K562 (cell line): ENCODE measurements around the gene CENPT. TPM values are rescaled to one million over a fixed set of nuclear protein-coding genes. Genes with fewer than 3 reads are reported as not detected.

Source experiments
- CLOCK ChIP-seq: fragments of 250-450 bp; sonication (Bioruptor Pico); IDR thresholded peaks from 2 replicates; pipeline ENCODE4 v1.4.0; 2020; ENCODE audit warnings: mild to moderate bottlenecking, moderate library complexity, borderline replicate concordance
- CREB5 ChIP-seq: fragments of 250-450 bp; sonication (Bioruptor Pico); IDR thresholded peaks from 2 replicates; pipeline ENCODE4 v1.5.0; 2020; ENCODE audit warnings: mild to moderate bottlenecking
- GATAD2A ChIP-seq: fragments of 450-650 bp; IDR thresholded peaks from 2 replicates; pipeline ENCODE4 v1.6.1; 2017
- NFYB ChIP-seq: IDR thresholded peaks from 2 replicates; pipeline ENCODE4 v1.6.1; 2011; ENCODE audit warnings: mild to moderate bottlenecking, moderate library complexity; ENCODE audit not compliant: insufficient read length; ENCODE audit errors: extremely low read depth
- PATZ1 ChIP-seq: fragments of 250-450 bp; sonication (Bioruptor Pico); IDR thresholded peaks from 2 replicates; pipeline ENCODE4 v1.5.0; 2020; ENCODE audit warnings: mild to moderate bottlenecking, borderline replicate concordance
- RAD21 ChIP-seq, 2 experiments: fragments of 250-450 bp in 1 of 2; fragments of 450-650 bp in 1 of 2; sonication (Bioruptor Pico) in 1 of 2; formaldehyde crosslinking in 1 of 2; IDR thresholded peaks in 1 of 2; conservative IDR thresholded peaks in 1 of 2; 2 replicates each; pipeline versions ENCODE4 v1.4.0 to v1.8.0; 2020 to 2022; ENCODE audit warnings: mild to moderate bottlenecking in 2 of 2, moderate library complexity in 1 of 2
- ZHX1 ChIP-seq: fragments of 150-350 bp; conservative IDR thresholded peaks from 2 replicates; pipeline ENCODE4 v1.6.1; 2014; ENCODE audit warnings: low read length
- ZNF175 ChIP-seq: fragments of 200-800 bp; sonication (Bioruptor generic); IDR thresholded peaks from 2 replicates; pipeline ENCODE4 v1.6.1; 2016; ENCODE audit warnings: low read depth, mild to moderate bottlenecking, missing genetic modification characterization, missing compliant biosample characterization
- ZNF445 ChIP-seq: fragments of 250-450 bp; sonication (Bioruptor Pico); IDR thresholded peaks from 2 replicates; pipeline ENCODE4 v1.4.0; 2020; ENCODE audit warnings: low read depth, mild to moderate bottlenecking, moderate library complexity
- ZNF766 ChIP-seq: fragments of 200-800 bp; sonication (Bioruptor generic); conservative IDR thresholded peaks from 2 replicates; pipeline ENCODE4 v1.6.1; 2016; ENCODE audit warnings: missing genetic modification characterization, missing compliant biosample characterization
- polyA plus RNA-seq, 8 experiments: library from polyadenylated mRNA; depleted of rRNA in 4 of 8; stranded (reverse) in 5 of 8; unstranded in 3 of 8; fragments of >200 nt; fragmentation: Nextera tagmentation in 2 of 8; fragmentation: Illumina TruSeq in 1 of 8; extraction: Ambion mirVana in 2 of 8; extraction: Trizol in 1 of 8; gene quantifications; 2 replicates each; pipeline versions ENCODE4 v1.2.1 to v1.2.3, GENCODE V29; 2011 to 2014; ENCODE audit warnings: inconsistent platforms in 1 of 8, missing spikeins in 1 of 8
- total RNA-seq, 7 experiments: library from RNA; depleted of rRNA in 6 of 7; stranded (reverse); fragments of >200 nt in 6 of 7; fragmentation: Illumina TruSeq in 2 of 7; extraction: Trizol in 2 of 7; gene quantifications; 2 replicates each; pipeline versions ENCODE4 v1.2.1 to v1.2.3, GENCODE V29; 2011 to 2021; ENCODE audit warnings: low replicate concordance in 1 of 7
- TF ChIP-seq, protein P1 (sequence below), 2 experiments: fragments of 250-450 bp in 1 of 2; fragments of 450-650 bp in 1 of 2; sonication (Bioruptor Pico) in 1 of 2; IDR thresholded peaks; 2 replicates each; pipeline versions ENCODE4 v1.6.1 to v1.8.0; 2016 to 2021; ENCODE audit warnings: mild to moderate bottlenecking in 2 of 2, moderate library complexity in 2 of 2, missing compliant biosample characterization in 1 of 2, missing genetic modification characterization in 1 of 2
- TF ChIP-seq, protein P2 (sequence below): fragments of 450-650 bp; IDR thresholded peaks from 2 replicates; pipeline ENCODE4 v1.7.1; 2018; ENCODE audit warnings: mild to moderate bottlenecking, low read depth; ENCODE audit not compliant: partially characterized antibody

CENPT gene
- total and polyA plus RNA-seq, 9 of the 15 experiments (the other 6 are each of a cell fraction or from before 2014, with no cell fraction given), result 3.6 to 94.2 (median 44.1) TPM

DNA sequence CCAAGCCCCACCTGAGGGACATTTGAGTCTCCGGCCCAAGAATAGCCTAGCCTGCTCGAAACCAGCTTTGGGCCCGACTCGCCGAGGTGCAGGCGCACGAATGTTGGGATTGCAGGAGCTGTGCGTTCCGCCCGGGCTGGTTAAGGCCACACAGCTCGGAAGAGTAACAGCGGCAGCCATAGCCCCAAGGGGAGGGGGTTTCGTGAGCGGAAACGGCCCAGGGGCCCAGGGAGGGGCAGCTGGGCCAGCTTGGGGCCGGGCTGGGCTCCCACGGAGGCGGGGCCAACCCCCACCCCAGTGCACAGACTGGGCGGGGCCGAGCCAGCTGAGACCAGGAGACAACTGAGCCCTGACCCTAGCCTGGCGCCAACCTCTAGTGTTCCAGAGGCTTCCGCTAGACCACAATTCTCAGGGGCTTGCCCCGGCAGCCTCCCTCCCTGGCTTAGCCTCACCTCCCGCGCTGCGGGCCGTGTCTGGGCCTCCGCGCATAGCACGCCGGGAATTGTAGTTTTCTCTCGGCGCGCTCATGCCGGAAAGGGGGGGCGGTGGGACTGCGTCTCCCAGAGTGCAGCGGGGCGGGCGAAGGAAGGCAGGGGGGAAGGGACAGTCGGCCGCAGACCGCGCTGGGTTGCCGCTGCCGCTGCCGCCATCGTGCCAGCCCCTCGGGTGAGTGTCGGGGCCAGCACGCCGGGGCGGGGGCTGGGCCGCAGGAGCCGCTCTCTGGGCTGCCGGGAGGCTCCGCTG, 1.0 kb downstream of the CENPT start, which contains the start of gene NUTF2 (continued):
- TF ChIP-seq CLOCK (CRISPR knock-in tag), result no peak
- no peak for TF ChIP-seq CREB5
- TF ChIP-seq ZHX1, result no peak
- TF ChIP-seq ZNF766, result peak; percentile 95
- TF ChIP-seq, protein P1, sequence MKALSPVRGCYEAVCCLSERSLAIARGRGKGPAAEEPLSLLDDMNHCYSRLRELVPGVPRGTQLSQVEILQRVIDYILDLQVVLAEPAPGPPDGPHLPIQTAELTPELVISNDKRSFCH (CRISPR knock-in tag; IDR thresholded peaks at IDR 0.05), result no peak
- TF ChIP-seq, protein P1 (tag; IDR thresholded peaks at IDR 0.05), result no peak
- no peak for TF ChIP-seq PATZ1 (CRISPR knock-in tag)
- no peak for TF ChIP-seq GATAD2A
- TF ChIP-seq ZNF175 (CRISPR knock-in tag), result peak; percentile 78; the same call in 1 of the 2 replicates
- TF ChIP-seq, protein P2, sequence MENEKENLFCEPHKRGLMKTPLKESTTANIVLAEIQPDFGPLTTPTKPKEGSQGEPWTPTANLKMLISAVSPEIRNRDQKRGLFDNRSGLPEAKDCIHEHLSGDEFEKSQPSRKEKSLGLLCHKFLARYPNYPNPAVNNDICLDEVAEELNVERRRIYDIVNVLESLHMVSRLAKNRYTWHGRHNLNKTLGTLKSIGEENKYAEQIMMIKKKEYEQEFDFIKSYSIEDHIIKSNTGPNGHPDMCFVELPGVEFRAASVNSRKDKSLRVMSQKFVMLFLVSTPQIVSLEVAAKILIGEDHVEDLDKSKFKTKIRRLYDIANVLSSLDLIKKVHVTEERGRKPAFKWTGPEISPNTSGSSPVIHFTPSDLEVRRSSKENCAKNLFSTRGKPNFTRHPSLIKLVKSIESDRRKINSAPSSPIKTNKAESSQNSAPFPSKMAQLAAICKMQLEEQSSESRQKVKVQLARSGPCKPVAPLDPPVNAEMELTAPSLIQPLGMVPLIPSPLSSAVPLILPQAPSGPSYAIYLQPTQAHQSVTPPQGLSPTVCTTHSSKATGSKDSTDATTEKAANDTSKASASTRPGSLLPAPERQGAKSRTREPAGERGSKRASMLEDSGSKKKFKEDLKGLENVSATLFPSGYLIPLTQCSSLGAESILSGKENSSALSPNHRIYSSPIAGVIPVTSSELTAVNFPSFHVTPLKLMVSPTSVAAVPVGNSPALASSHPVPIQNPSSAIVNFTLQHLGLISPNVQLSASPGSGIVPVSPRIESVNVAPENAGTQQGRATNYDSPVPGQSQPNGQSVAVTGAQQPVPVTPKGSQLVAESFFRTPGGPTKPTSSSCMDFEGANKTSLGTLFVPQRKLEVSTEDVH, result peak; percentile 88
- TF ChIP-seq NFYB, result no peak
- TF ChIP-seq ZNF445, result 0 out of 2 replicates have a peak, but pooled peaks have one; percentile 41
- TF ChIP-seq RAD21 (CRISPR knock-in tag; conservative IDR thresholded peaks at IDR 0.05 in 1 of 2, IDR thresholded peaks at IDR 0.05 in 1 of 2), result 0 out of 4 replicates have a peak, but pooled peaks of 1 of the 2 experiments have one; percentile 10
